Activated CD8-positive, alpha-beta T cell treated with anti-CD3 and anti-CD28 coated beads, Interleukin-2, amount 10 ng/mL, durations not matched to agents 7 days and 5 days (primary cell): Measurements from ENCODE around the gene DHRS9. TPM values are rescaled to one million over a fixed set of nuclear protein-coding genes. Genes with fewer than 3 reads are reported as not detected.

Experiments
- ATAC-seq: fragments of 150-1000 bp; cut with Tn5 transposase; one replicate; pipeline ENCODE4 v1.10.0; 2021; ENCODE audit warnings: moderate library complexity
- CTCF ChIA-PET: fragments of 350-600 bp; sonication (Branson Sonifier 250); formaldehyde crosslinking; loops from one replicate; lab custom pipeline; 2021; ENCODE audit warnings: antibody characterized with exemption; lab: Charles Lee
- POLR2A ChIA-PET: fragments of 350-600 bp; sonication (Branson Sonifier 250); formaldehyde crosslinking; loops from one replicate; lab custom pipeline; 2021; ENCODE audit warnings: antibody characterized with exemption; lab: Charles Lee
- DNase-seq: peaks from one replicate; pipeline ENCODE4 v3.0.0-alpha.2; 2020
- H3K27ac Mint-ChIP-seq: one replicate; pipeline ENCODE4 v1.8.0; 2021; ENCODE audit warnings: mild to moderate bottlenecking, mixed read lengths
- H3K27me3 Mint-ChIP-seq: one replicate; pipeline ENCODE4 v1.8.0; 2021; ENCODE audit warnings: low read depth, mixed read lengths
- H3K36me3 Mint-ChIP-seq: one replicate; pipeline ENCODE4 v1.8.0; 2021; ENCODE audit warnings: low read depth, mixed read lengths
- H3K4me1 Mint-ChIP-seq: one replicate; pipeline ENCODE4 v1.8.0; 2021; ENCODE audit warnings: low read depth, mixed read lengths
- H3K4me3 Mint-ChIP-seq: one replicate; pipeline ENCODE4 v1.8.0; 2021; ENCODE audit warnings: mild to moderate bottlenecking, mixed read lengths
- H3K9me3 Mint-ChIP-seq: one replicate; pipeline ENCODE4 v1.8.0; 2022; ENCODE audit warnings: mixed read lengths; ENCODE audit not compliant: insufficient read depth
- total RNA-seq, 2 experiments: library from RNA; stranded (reverse); gene quantifications; one replicate each; pipeline ENCODE4 v1.2.3, GENCODE V29; 2021

DHRS9 gene
- total RNA-seq, 2 experiments from 2014 or later, result not detected

DNA sequence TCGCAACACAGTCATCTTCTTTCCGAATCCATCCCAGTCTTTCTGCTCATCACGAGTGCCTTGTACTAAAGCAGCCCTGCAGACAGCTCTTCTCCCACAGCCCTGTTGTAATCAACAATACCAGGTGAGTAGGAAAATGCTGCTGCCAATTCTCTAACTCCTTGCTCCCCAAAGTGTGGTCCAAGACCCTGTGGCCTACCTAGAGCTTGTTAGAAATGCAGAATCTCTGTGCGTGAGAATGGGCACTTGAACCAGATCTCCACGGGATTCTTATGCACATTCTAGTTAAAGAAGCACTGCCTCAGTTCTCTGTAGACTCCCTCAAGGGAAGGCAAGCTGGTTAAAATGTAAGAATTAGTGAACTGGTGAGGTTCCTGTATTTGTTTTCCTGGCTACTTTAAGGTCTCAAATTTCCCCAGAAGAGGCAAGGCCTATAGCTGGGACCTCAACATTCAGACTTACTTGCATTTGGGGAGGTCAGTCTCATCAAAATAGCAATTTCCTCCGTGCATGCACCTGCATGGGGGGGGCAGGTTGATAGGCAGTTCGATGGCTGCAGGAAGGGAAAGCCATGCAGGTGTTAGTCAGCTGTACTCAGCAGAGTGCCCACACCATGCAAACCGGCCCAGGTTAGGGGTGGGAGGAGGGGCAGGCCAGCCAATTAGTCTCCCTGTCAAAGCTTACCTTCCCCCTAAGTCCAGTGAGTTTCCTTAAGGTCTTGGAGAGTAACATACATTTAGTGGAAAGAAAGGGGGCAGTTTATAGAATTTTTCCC, 70.8 kb downstream of the DHRS9 start:
- Mint-ChIP-seq H3K27ac (no peak overlapping the region), H3K4me1 (no peaks in the 10 kb centered on the region), H3K9me3 (no peaks in the 10 kb centered on the region), H3K27me3 (peaks cover 2% of the 10 kb centered on the region), H3K4me3 (no peak overlapping the region), H3K36me3 (no peaks in the 10 kb centered on the region)
- ChIA-PET POLR2A (no interaction called here), CTCF (interaction anchor here (1.0 to 7.5 kb wide), 11 partner anchors 9 to 192 kb away, joined by 3 to 181 read pairs (median 8); no protein-coding TSS in a partner anchor)
- no peak for ATAC-seq
- no peak for DNase-seq

GRCh38 chr2:169141713-169142352, 72.5 kb downstream of the DHRS9 start:
- H3K9me3 Mint-ChIP-seq, result no peaks in the 10 kb centered on the region
- POLR2A ChIA-PET, result no interaction called here
- H3K4me3 Mint-ChIP-seq, result no peak overlapping the region
- CTCF ChIA-PET, result interaction anchor here (0.6 to 7.5 kb wide), 30 partner anchors 8 to 832 kb away, joined by 3 to 181 read pairs (median 4); no protein-coding TSS in a partner anchor
- H3K36me3 Mint-ChIP-seq, result no peaks in the 10 kb centered on the region
- H3K27ac Mint-ChIP-seq, result no peak overlapping the region
- ATAC-seq, result peak; percentile 57
- peaks cover 2% of the 10 kb centered on the region for H3K27me3 Mint-ChIP-seq
- DNase-seq, result peak; percentile 73
- H3K4me1 Mint-ChIP-seq, result no peaks in the 10 kb centered on the region

- Mint-ChIP-seq H3K4me3 (no peak overlapping the region), H3K4me1 (no peaks in the 10 kb centered on the region), H3K9me3 (no peaks in the 10 kb centered on the region), H3K36me3 (no peaks in the 10 kb centered on the region), H3K27me3 (no peaks in the 10 kb centered on the region), H3K27ac (no peak overlapping the region)
- DNase-seq (no peak), ATAC-seq (no peak)
- ChIA-PET POLR2A (no interaction called here), CTCF (interaction anchor here (0.7 to 7.5 kb wide), 3 partner anchors 13 to 46 kb away, joined by 3 to 181 read pairs (median 53); no protein-coding TSS in a partner anchor)
Observed at GRCh38 chr2:169143998-169144397, 74.6 kb downstream of the DHRS9 start.

Other genes with a start within 250 kb of the DHRS9 start
- gene SPC25, start 179.1 kb upstream of the DHRS9 start, total RNA-seq, result 10 to 100 TPM; 58.3 to 69.8 TPM
- not detected for gene G6PC2, start 168.3 kb upstream of the DHRS9 start, total RNA-seq
- gene ABCB11, start 38.2 kb upstream of the DHRS9 start, total RNA-seq, result under 1 TPM in 1 of 2 experiments, not detected in 1; 0.03 TPM